HUES6 (cell line): ENCODE results near the gene RNF126.

Experiments used
- H3K27ac ChIP-seq: 2 replicates; pipeline ENCODE4 v1.7.0; 2013; ENCODE audit warnings: low read depth, mild to moderate bottlenecking, low read length, inconsistent platforms
- H3K27me3 ChIP-seq: 2 replicates; pipeline ENCODE4 v1.6.1; 2013; ENCODE audit warnings: low read length; ENCODE audit not compliant: control insufficient read depth, insufficient read depth
- H3K36me3 ChIP-seq: 2 replicates; pipeline ENCODE4 v1.6.1; 2013; ENCODE audit warnings: low read length; ENCODE audit not compliant: control insufficient read depth, insufficient read depth
- H3K4me1 ChIP-seq: 2 replicates; pipeline ENCODE4 v1.6.1; 2013; ENCODE audit warnings: low read length; ENCODE audit not compliant: control insufficient read depth, insufficient read depth
- H3K4me3 ChIP-seq: 2 replicates; pipeline ENCODE4 v1.5.1; 2013; ENCODE audit warnings: low read depth, low read length
- H3K9ac ChIP-seq: one replicate; pipeline ENCODE4 v1.6.1; 2013; ENCODE audit warnings: mild to moderate bottlenecking, low read length
- H3K9me3 ChIP-seq: 2 replicates; pipeline ENCODE4 v1.6.1; 2013; ENCODE audit warnings: low read depth, low read length; ENCODE audit not compliant: control insufficient read depth, insufficient read depth

RNF126 gene

GRCh38 chr19:685454-685931, 22.5 kb upstream of the RNF126 start:
- no peak overlapping the region for H3K4me3 ChIP-seq
- 0 out of 2 replicates have a peak, but pooled peaks cover 3% of the 10 kb centered on the region for H3K4me1 ChIP-seq
- no peaks in the 10 kb centered on the region for H3K27me3 ChIP-seq
- H3K27ac ChIP-seq, result no peak overlapping the region
- H3K9me3 ChIP-seq, result no peaks in the 10 kb centered on the region
- H3K36me3 ChIP-seq, result no peaks in the 10 kb centered on the region
- no peak overlapping the region for H3K9ac ChIP-seq

DNA sequence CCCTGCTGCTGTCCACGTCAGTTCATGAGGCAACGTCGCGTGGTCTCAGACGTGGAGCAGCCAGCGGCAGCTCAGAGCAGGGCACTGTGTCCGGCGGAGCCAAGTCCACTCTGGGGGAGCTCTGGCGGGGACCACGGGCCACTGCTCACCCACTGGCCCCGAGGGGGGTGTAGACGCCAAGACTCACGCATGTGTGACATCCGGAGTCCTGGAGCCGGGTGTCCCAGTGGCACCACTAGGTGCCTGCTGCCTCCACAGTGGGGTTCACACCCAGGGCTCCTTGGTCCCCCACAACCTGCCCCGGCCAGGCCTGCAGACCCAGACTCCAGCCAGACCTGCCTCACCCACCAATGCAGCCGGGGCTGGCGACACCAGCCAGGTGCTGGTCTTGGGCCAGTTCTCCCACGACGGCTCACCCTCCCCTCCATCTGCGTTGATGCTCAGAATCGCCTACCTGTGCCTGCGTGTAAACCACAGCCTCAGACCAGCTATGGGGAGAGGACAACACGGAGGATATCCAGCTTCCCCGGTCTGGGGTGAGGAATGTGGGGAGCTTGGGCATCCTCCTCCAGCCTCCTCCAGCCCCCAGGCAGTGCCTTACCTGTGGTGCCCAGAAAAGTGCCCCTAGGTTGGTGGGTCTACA, 19.8 kb upstream of the RNF126 start:
- H3K27ac ChIP-seq, result no peak overlapping the region
- H3K4me3 ChIP-seq, result no peak overlapping the region
- no peaks in the 10 kb centered on the region for H3K9me3 ChIP-seq
- H3K9ac ChIP-seq, result no peak overlapping the region
- H3K4me1 ChIP-seq, result peaks cover 12% of the 10 kb centered on the region
- no peaks in the 10 kb centered on the region for H3K36me3 ChIP-seq
- peaks cover 5% of the 10 kb centered on the region; the same call in 1 of the 2 replicates for H3K27me3 ChIP-seq

GRCh38 chr19:681029-682019, 18.3 kb upstream of the RNF126 start:
- no peak overlapping the region for H3K27ac ChIP-seq
- H3K4me3 ChIP-seq, result peak overlapping the region; percentile 72
- no peaks in the 10 kb centered on the region for H3K9me3 ChIP-seq
- no peak overlapping the region for H3K9ac ChIP-seq
- peaks cover 19% of the 10 kb centered on the region for H3K4me1 ChIP-seq
- peaks cover 14% of the 10 kb centered on the region for H3K27me3 ChIP-seq
- no peaks in the 10 kb centered on the region for H3K36me3 ChIP-seq

- H3K27me3 ChIP-seq, result peaks cover 20% of the 10 kb centered on the region
- H3K9me3 ChIP-seq, result no peaks in the 10 kb centered on the region
- H3K36me3 ChIP-seq, result no peaks in the 10 kb centered on the region
- 0 out of 2 replicates have a peak overlapping the region, but pooled peaks have one; percentile 69 for H3K27ac ChIP-seq
- peak overlapping the region; percentile 84 for H3K9ac ChIP-seq
- peaks cover 19% of the 10 kb centered on the region for H3K4me1 ChIP-seq
- peak overlapping the region; percentile 78 for H3K4me3 ChIP-seq
Observed at GRCh38 chr19:680287-681028, 17.4 kb upstream of the RNF126 start.

DNA sequence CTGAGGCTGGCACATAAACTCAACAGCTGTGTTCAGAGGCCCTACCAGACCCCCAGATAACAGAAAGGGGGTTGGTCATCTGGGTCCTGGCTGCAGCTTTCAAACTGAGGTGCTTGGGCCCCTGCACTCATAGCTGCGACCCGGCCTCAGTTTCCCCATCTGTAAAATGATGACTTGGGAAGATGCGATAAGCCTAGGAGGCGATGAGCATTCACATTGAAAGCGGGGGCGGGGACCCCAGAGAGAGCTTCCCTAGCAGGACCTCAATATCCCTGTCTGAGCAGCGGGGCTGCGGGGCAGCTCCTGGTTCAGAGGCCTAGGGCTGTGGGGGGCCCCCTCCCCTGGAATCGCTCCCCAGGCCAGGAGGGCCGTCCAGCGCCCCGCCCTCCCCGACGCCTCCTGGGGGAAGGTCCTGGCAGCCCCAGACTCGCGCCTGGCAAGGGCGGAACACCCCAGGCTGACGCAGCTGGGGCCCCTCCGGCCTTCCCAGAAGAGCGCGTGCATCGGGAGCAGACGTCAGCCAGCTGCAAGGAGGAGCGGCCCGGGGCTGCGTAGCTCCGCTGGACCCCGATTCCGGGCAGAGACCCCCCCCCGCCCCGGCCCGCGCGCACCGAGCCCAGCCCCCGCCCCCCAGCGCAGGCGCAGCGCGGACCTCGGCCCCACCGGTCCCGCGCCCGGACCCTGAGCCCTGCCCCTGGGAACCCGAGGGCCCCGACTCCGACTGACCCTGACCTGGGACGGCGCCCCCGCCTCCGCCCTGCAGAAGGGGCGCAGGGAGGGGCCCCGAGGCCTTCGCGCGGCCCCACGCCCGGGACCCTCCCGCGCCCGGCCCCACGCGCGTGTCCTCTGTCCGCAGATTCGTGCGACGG, 16.6 kb upstream of the RNF126 start:
- Histone ChIP-seq H3K9ac (peak overlapping the region; percentile 84), H3K9me3 (no peaks in the 10 kb centered on the region), H3K4me1 (peaks cover 19% of the 10 kb centered on the region), H3K27ac (0 out of 2 replicates have a peak overlapping the region, but pooled peaks have one; percentile 69), H3K4me3 (peak overlapping the region; percentile 78), H3K36me3 (no peaks in the 10 kb centered on the region), H3K27me3 (peaks cover 27% of the 10 kb centered on the region)

- Histone ChIP-seq H3K27me3 (peaks cover 32% of the 10 kb centered on the region), H3K9me3 (no peaks in the 10 kb centered on the region), H3K4me1 (peaks cover 19% of the 10 kb centered on the region), H3K36me3 (no peaks in the 10 kb centered on the region), H3K4me3 (peak overlapping the region; percentile 78), H3K27ac (no peak overlapping the region), H3K9ac (no peak overlapping the region)
Observed at GRCh38 chr19:678791-679388, 15.9 kb upstream of the RNF126 start.

GRCh38 chr19:677601-678436, 14.8 kb upstream of the RNF126 start:
- no peaks in the 10 kb centered on the region for H3K36me3 ChIP-seq
- no peaks in the 10 kb centered on the region for H3K9me3 ChIP-seq
- no peak overlapping the region for H3K4me3 ChIP-seq
- H3K4me1 ChIP-seq, result peaks cover 19% of the 10 kb centered on the region
- no peak overlapping the region for H3K27ac ChIP-seq
- no peak overlapping the region for H3K9ac ChIP-seq
- H3K27me3 ChIP-seq, result peaks cover 34% of the 10 kb centered on the region

DNA sequence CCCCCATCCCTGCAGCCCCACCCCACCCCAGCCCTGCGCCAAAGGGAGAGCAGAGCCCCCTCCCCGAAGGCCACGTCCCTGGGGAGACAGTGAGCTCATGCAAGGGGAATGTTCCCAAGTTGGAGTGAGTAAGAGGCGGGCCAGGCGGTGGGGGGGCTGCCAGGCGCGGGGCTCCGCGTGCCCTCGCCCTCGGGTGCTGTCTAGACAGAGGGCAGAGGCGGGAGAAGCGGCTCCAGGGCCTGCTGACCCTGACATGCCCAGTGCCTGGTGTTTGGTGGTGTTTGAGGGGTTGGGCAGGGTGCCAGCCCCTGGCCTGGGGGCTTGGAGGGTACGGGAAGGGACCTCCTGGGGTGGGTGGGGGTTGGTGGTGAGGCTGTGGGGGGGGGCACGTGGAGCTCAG, 14.2 kb upstream of the RNF126 start:
- Histone ChIP-seq H3K27ac (no peak overlapping the region), H3K27me3 (peaks cover 34% of the 10 kb centered on the region), H3K4me3 (no peak overlapping the region), H3K9me3 (no peaks in the 10 kb centered on the region), H3K4me1 (peaks cover 19% of the 10 kb centered on the region), H3K9ac (no peak overlapping the region), H3K36me3 (no peaks in the 10 kb centered on the region)

GRCh38 chr19:676339-677105, 13.5 kb upstream of the RNF126 start, which contains the start of gene FSTL3:
FSTL3 (plus strand) TSS chr19:676392; CDS start chr19:676424, 32 bp downstream.
- Histone ChIP-seq H3K36me3 (no peaks in the 10 kb centered on the region), H3K4me3 (peak within 1 kb of the TSS; percentile 50), H3K4me1 (peaks cover 19% of the 10 kb centered on the region), H3K27me3 (peaks cover 34% of the 10 kb centered on the region), H3K9ac (no peak within 1 kb of the TSS), H3K9me3 (no peaks in the 10 kb centered on the region), H3K27ac (no peak within 1 kb of the TSS)
